ENCODE data around the gene SHLD2.
"Not testable (repeated sequence)": the region's sequence is repeated elsewhere in the genome, so short reads cannot be mapped to it uniquely, and the experiment has no call there.

Gene SHLD2

DNA sequence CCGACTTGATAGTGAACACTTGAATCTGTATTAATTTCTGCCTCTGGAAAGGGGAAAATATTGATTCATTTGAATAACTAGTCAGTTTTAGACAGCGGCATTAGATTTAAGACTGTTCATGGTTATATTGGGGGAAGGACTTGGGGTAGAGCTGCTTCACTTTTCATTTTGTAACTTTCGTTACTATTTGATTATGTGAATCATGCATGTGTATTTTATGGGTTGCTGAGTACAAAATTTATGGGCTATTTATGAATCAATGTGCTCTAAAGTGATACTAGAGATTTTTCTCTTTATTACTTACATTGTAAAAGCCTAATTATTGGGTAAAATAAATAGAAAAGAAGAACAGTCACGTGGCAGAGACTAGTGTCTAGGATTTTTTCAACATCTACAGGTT is 5.3 kb upstream of the SHLD2 start:
- DNase-seq = no peak

DNA sequence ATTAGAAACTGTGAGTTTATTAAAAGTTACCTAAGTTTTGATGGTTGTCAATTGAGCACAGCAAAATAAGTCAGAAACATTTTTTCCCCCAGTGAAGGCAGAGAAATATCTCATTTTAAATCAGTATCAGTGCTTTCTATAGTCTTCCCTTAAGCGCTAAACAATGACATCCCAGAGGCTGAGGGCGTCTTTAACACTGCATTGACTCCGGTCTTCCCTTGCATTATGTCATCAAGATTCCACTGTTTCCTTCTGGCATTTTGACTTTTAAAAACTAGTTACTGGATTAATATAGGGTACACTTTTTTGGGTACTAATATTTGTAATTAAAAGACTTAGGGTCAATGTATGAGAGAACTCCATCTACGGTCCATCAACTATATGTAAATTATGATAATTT is 4.2 kb upstream of the SHLD2 start:
- no peak for DNase-seq

DNA sequence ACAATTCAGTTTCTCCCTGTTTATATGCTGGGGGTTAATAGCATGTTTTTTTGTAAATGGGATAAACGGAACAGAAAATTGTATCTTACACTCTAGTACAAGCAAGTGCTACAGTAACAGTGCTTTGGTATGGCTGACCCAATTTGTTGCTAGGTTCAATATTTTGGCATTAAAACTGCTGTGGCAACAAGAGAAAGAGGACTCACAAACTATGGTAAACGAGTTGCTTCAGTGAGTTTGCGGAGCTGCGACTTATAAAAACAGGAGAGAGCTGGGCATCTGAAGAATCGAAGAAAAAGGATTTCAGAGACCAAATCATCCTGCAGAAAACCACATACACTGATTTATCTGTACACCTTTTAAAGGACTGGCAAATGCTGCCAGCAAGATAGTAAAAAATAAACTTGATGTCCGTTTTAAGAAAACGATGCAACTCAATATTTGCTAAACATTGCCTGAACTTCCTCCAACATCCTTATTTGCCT is 2.6 kb upstream of the SHLD2 start:
- DNase-seq = no peak

DNA sequence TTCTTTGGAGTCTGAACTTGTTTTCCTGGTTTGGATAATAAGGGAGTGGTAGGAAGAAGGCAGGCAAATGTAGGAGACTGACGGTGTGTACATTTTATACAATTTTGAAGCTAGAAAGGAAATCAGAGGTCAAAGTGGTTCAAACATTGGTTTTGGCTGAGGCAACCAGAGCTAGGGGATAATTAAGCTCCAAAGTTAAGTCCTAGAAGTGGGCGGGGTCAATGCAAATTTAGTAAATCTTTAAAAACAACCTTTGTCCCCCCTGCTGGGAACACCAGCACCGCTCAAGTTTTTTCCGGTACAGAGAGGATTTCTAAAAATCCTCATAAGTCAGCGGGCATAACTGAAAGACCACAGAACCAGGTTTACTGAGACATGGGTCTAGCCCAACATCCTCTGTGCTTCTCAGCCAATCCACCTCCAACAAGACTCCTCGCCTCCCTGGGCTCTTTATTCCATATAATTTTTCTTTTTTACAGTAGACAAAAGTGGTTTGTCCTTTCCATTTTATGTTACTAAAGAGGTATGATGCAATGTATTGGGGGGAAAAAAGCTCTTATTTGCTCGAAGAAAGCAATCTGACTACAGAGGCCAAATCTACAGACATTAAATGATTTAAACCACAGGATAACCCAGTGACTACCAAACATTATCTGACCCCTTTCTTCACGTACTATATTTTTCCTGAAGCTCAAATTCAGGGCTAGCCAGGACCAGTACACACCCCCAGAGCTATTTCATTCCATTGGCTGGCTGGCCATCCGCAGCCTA is 2.0 kb upstream of the SHLD2 start:
- DNase-seq = no peak

DNA sequence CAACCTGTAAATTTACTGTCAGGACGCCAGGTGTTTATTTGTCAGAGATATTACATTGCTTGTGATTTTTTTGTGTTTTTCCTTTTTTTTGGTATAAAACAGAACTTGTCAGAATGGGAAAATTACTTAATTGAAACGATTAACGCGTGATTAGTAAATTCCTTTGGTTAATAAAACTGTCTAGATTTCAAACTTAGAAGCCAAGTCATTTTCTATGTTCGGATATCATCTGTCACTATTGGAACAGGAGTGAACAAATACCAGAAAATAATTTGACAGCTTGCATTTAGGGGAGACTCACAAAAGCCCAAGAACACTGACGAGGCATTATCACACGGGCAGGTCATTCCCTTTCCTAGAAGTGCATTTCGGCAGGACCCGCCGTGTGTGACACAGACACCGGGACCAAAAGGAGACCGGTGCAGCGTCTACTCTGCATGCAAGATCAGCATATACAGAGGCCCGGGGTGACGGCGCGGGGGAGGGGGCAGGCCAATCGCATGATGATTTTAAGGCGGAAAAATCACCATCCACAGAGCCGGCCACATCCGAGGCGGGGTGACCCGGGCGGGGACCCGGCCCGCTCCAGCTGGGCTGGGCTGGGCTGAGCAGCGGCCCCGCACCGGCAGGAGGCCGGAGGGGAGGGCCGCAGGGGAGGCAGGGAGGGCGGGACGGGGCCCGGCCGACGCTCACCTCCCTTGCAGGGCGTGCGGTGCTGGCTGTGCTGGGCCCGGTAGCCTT is 1.2 kb upstream of the SHLD2 start:
- peak; percentile 20 for DNase-seq

DNA sequence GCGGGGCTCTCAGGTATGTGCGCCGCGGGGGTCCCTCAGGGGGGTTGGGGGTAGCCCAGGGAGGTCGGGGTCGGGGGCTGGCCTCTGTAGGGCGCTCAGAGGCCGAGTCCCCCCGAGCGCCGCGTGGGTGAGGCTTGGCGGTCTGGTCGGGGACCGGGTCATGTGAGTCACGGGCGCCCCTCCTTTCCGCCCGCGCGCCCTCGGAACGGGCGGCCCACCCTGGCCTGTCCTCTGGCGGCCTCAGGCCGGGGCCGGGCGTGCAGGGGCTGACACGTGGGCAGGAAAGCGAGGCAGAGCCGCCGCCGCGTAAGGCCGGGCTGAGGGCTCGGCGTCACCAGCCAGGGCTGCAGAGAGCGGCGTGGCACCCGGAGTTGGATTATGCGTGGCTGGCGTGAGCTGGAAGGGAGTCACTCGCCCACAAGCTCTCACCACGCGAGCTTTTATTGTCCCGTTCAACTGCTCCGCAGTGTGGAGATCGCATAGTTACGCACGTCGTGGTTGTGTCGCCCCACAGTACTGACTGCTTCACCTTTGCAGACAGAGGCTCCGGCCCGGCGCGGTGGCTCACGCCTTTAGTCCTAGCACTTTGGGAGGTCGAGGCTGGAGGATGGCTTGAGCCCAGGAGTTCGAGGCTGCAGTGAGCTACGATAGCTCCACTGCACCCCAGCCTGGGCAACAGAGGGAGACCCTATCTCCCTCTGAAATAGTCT is 385 bp downstream of the SHLD2 start:
- DNase-seq = peak; percentile 20

DNA sequence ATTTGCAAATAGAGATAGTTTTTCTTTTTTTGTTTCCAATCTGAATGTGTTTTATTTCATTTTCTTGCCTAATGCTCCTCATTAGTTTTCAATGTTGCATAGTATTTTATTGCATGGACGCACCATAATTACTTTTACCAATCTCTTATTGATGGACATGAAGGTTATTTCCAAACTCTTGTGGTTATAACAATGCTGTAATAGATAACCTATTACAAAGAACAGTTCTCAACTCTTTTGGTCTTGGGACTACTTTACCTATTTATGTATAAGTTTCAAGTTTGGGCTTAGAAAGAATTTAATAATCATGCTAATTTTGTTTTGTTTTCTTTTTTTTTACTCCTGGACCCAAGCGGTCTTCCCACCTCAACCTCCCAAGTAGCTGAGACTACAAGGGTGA is 7.0 kb downstream of the SHLD2 start:
- DNase-seq = no peak

DNA sequence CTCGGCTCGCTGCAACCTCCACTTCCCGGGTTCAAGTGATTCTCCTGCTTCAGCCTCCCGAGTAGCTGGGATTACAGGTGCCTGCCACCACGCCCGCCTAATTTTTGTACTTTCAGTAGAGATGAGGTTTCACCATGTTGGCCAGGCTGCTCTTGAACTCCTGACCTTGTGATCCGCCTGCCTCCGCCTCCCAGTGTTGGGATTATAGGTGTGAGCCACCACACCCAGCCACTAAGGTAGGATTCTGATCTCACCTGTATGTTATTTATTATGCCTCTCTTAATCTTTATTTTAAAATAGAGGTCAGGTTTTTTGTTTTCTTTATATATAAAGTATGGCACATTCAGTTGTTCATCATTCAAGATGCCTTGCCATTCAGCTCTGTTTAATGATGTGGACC is 9.7 kb downstream of the SHLD2 start:
- DNase-seq = not testable (repeated sequence)

DNA sequence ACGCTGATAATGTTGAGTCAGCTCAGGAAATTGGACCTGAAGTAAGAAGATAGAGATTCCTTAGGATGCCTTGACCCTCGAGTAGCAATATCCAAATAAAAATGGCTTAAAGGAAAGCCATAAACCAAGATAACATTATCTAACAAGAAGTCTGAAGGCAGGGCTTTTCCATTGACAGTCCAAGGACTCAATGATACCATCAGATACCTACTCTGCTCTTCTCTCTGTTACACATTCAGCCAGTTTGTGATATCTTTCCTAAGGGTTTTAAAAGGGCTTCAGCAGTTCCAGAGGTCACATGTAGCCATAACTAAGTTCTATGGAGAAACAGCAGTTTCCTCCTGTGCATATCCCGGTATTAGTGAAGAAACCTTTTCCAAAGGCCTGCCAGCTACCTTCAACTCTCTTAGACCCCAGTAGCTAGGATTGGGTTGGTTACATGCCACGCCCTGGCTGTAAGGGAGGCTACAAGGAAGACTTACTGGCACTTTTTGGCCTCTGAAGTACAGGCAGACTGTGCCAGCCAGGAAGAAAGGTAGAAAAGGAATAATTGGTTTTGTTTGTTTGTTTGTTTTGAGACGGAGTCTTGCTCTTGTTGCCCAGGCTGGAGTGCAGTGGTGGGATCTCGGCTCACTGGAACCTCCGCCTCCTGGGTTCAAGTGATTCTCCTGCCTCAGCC is 10.6 kb downstream of the SHLD2 start:
- DNase-seq = no peak

DNA sequence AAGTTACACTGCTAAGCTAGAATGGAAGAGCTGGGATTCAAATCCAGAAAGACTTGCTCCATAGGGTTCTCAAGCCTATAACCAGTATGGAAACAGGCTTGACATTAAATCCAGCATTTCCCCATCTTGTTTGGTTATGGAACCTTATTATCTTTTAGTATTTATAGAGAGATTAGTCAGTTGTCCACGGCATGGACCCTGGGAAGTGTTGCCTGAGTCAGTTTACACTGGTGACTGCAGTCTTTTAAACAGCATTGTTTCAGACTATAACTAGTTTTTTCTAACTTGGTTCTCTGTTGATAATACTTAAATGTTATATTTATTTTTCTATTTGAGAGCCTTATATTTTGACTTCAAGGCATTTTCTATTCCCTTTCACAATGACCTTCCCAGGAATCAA is 23.1 kb downstream of the SHLD2 start:
- not testable (repeated sequence) for DNase-seq

DNA sequence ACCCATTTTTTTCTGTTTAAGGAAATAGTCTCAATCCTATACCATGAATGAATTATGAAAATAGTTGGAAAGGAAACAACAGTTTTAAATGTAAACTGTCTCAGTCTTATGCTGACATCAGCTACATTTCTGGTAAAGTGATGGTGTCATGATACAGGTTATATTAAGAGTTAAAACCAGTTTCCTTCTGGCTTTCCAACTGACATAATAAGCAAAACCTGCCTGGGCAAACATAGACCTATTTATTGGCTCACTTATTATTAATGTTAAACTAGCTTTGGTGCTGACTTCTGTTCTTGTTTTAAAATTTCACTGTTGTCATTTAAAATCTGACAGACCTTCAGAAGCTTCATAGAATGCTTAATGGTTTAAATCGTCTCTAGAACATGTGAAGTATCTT is 24.0 kb downstream of the SHLD2 start:
- not testable (repeated sequence) for DNase-seq

DNA sequence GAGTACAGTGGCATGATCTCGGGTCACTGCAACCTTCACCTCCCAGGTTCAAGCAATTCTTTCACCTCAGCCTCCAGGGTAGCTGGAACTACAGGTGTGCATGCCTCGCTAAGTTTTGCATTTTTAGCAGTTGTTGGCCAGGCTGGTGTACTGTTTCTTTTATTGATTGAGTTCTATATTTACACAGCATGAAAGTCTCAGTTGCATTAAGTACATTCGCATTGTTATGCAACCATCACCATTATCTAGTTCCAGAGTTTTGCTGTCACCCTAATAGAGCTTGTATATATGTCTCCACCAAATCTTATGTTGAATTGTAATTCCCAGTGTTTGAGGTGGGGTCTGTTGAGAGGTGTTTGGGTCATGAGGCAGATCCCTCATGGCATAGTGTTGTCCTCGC is 28.3 kb downstream of the SHLD2 start:
- peak; percentile 12 for DNase-seq

DNA sequence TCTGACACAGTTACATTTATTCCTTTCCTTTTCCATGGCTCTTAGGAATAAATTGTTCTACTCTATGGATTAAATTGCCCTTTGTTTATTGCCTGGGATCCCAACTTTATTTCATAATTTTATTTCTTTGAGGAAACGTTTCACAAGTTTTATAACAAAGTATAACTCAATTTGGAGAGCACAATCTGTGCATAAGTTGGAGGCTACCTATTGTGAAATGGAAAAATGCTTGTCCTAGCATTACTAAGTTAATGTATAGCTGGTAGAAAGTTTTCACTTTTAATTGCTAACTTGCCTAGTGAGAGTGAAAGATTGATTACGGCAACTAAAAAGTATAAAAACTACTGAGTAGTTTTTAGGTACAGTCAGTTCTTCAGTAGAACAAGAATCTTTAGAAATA is 32.0 kb downstream of the SHLD2 start:
- not testable (repeated sequence) for DNase-seq

DNA sequence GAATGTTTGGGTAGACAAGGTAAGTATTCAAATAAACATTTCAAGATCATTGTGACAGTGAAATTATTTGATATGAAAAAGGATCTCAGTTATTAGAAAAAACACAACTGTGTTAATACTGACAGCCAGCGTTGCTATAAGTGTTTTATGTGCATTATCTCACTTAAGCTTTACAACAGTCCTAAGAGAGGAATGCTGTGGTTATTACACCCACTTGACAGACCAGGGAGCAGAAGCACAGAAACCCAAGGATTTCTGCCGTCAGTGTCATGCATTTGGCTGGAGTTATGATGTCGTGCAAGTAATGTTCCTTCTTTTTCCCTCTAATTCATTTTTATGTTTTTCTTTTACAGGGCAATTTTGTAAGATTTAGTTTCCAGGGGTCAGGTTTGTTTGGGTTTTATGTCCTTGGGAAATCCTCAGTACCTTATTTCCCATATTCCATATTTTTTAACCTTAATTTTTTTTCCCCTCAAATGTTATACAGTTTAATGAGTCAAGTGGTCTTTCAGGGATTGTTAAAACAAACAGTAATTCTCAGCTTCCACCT is 32.7 kb downstream of the SHLD2 start:
- DNase-seq = not testable (repeated sequence)

DNA sequence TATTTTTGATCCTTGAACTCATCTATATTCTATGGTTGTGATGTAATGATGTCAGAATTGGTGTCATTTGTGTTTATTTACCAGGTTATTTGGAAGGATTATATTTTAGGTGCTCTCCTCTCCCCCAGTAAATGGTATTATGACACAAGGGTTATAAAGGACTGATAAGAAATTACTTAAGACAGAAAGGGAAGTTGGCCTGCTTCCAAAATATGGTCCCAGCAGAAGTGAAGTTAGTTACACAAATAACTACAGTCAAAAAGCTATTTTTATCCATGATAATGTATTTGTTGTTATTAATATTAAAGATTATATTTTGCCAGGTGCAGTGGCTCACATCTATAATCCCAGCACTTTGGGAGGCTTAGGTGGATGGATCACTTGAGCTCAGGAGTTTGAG is 37.2 kb downstream of the SHLD2 start:
- not testable (repeated sequence) for DNase-seq

DNA sequence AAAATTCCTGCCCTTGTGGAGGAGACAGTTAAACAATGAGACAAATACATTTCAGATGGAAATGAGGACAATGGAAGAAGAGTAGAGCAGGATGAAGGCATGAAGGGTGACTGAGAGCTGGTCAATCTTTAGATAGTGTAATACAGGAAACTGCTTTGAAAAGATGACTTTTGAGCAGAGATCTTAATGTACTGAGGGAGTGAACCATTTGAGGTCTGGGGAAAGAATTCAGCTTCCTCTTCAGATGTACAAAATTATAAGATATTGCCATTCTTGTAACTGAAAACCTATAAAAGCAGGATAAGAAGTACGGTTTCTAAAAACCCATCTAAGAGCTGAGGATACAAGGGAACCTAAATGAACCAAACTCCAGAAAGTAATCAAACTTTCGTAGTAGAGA is 38.9 kb downstream of the SHLD2 start:
- not testable (repeated sequence) for DNase-seq

DNA sequence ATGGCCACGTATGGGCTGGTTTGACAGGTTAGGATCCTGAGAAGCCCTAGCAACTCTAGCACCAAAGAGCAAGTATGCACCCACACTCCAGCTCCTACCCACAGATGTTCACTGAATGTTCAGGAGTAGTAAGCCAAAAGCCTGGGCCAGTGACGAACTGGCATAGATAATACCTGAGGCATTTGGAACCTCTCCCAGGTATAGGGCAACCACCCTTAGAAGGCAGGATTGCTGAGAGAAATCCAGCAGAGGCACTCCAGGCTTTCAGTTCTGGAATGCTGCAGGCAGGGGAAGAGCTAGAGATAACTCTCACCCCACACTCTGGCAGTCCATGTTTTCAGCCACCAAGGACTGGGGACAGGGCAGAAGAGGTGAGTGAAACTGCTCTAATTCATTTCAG is 39.4 kb downstream of the SHLD2 start:
- not testable (repeated sequence) for DNase-seq

DNA sequence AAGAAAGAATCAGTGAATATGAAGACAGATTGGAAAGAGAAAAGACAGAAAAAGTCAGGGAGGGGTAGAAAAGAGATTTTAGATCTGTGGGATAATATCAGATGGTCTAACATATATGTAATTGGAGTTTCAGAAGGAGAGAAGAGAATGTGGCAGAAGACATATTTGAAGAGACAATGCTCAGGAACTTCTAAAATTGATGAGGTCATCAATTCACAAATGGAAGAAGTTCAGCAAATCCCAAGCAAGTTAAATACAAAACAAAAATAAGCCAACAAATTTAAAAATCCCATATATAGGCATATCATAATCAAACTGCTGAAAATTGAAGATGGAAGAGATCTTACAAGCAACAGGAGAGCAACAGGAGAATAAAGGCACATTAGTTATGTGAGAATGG is 42.5 kb downstream of the SHLD2 start:
- DNase-seq = not testable (repeated sequence)

DNA sequence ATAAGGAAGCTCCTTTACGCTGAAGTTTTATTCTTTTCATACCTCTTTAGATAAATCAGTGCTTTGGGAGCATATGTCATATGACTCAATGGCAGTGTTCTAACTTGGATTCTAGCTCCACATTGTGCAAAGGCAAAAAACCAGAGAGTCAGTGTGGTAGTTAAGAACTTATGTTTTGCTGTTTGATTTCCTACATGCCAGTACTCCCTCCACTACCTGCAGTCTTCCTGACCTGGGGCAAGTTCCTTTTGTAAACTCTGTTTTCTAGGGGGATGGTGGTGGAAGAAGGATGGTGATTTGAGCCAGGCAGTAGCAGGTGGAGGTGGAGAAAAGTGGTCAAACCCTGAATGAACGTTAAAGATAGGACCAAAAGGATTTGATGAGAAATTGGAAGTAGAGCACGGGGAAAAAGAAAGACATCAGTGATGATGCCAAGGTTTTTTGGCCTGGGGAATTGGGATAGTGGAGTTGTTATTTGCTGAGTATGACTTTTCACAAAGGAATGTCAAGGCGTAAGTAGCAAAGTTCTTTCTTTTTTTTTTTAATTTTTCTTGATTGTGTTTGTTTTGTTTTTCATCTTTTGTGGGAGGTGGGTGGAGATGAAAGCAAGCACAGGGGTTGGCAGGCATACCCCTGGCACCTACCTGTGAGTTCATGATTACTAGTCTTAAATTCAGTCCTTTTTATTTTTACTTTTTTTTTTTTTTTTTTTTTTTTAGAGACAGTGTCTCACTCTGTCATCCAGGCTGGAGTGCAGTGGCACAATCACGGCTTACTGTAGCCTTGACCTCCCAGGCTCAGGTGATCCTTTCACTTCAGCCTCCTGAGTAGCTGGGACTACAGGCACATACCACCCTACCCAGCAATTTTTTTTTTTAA is 47.5 kb downstream of the SHLD2 start:
- DNase-seq = not testable (repeated sequence)

DNA sequence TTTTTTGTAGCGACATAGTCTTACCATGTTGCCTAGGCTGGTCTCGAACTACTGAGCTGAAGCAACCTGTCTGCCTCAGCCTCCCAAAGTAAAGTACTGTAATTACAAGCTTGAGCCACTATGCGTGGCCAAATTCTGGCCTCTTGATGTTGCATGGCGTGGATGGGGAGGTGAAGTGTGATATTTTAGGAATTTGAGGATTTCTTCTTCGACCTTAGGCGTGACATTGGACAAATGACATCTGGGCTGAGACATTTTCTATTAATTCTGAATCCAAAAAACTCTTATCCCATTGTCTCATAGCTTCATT is 48.1 kb downstream of the SHLD2 start:
- not testable (repeated sequence) for DNase-seq

DNA sequence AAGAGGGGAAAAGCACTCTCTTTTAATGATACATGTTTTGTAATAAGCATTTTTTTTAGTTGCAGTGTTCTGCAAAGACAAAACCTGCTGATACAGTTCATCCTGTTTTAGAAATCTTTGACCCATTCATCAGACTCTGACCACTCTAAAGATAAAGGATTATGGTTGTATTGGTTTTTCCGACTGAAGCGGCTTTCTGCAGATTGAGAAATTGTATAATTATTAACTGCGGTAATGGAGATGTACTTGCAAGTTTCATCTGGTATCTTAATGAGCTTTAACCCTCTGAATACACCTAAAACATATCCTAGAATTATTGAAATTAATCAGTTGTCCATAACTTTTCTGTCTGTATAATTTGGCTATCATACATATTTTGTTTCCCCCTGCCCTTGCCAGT is 50.6 kb downstream of the SHLD2 start:
- DNase-seq = not testable (repeated sequence)

All from NCI-H510A treated with DMSO at 0.1 percent for 48 hours (cell line).